ENCODE results near the gene TLL2. TPM values are rescaled to one million over a fixed set of nuclear protein-coding genes. Genes with fewer than 3 reads are reported as not detected.

The TLL2 gene
- total and polyA plus RNA-seq, 2 experiments from 2014 or later = 2.6 to 3.0 TPM

GRCh38 chr10:96482815-96483588 is 30.7 kb downstream of the TLL2 start:
- Histone ChIP-seq H3K4me3 (no peak overlapping the region), H3K4me1 (ENCODE audit: insufficient read depth) (no peaks in the 10 kb centered on the region), H3K9me2 (ENCODE audit: insufficient read depth) (no peaks in the 10 kb centered on the region; the same call in 1 of the 2 replicates), H3K36me3 (ENCODE audit: insufficient read depth) (no peaks in the 10 kb centered on the region), H2AFZ (no peak overlapping the region), H3K27ac (ENCODE audit: low read depth) (no peak overlapping the region), H3F3A (replicated peaks; ENCODE audit: low read depth) (no peaks in the 10 kb centered on the region), H3K4me2 (no peak overlapping the region), H3K27me3 (ENCODE audit: insufficient read depth) (no peaks in the 10 kb centered on the region), H4K20me1 (replicated peaks; ENCODE audit: insufficient read depth) (no peaks in the 10 kb centered on the region), H3K79me2 (replicated peaks; ENCODE audit: insufficient read depth) (no peaks in the 10 kb centered on the region)
- peaks cover 9% of the 10 kb centered on the region for H3K27me3 Mint-ChIP-seq (ENCODE audit: insufficient read depth, low read depth, poor library complexity)
- H3K9me3 Mint-ChIP-seq = no peaks in the 10 kb centered on the region
- no peaks in the 10 kb centered on the region for H3K36me3 Mint-ChIP-seq (ENCODE audit: low read depth)
- no peak overlapping the region for H3K4me3 Mint-ChIP-seq
- H3K27ac Mint-ChIP-seq = no peak overlapping the region
- TF ChIP-seq EZH2phosphoT487 (IDR thresholded peaks at IDR 0.05; ENCODE audit: unreplicated experiment) = no peak
- no peak for TF ChIP-seq NANOG (IDR thresholded peaks at IDR 0.05; ENCODE audit: borderline replicate concordance)
- no peak for TF ChIP-seq ZNF462 (CRISPR knock-in tag; IDR thresholded peaks at IDR 0.05)
- H3K4me1 Mint-ChIP-seq = peaks cover 3% of the 10 kb centered on the region; the same call in 1 of the 3 replicates
- no peak for DNase-seq (ENCODE audit: low spot score)
- no peak for ATAC-seq

- Histone ChIP-seq H4K20me1 (replicated peaks; ENCODE audit: insufficient read depth) (no peaks in the 10 kb centered on the region), H3K9me2 (ENCODE audit: insufficient read depth) (no peaks in the 10 kb centered on the region; the same call in 1 of the 2 replicates), H2AFZ (no peak overlapping the region), H3K4me1 (ENCODE audit: insufficient read depth) (no peaks in the 10 kb centered on the region), H3K79me2 (replicated peaks; ENCODE audit: insufficient read depth) (no peaks in the 10 kb centered on the region), H3K4me3 (no peak overlapping the region), H3K4me2 (no peak overlapping the region), H3K27me3 (ENCODE audit: insufficient read depth) (no peaks in the 10 kb centered on the region), H3K27ac (ENCODE audit: low read depth) (no peak overlapping the region), H3K36me3 (ENCODE audit: insufficient read depth) (no peaks in the 10 kb centered on the region), H3F3A (replicated peaks; ENCODE audit: low read depth) (no peaks in the 10 kb centered on the region)
- Mint-ChIP-seq H3K36me3 (ENCODE audit: low read depth) (peaks cover 3% of the 10 kb centered on the region; the same call in 1 of the 3 replicates), H3K27ac (no peak overlapping the region), H3K27me3 (ENCODE audit: insufficient read depth, low read depth, poor library complexity) (peaks cover 2% of the 10 kb centered on the region), H3K4me3 (no peak overlapping the region), H3K4me1 (peaks cover 7% of the 10 kb centered on the region; the same call in 2 of the 3 replicates), H3K9me3 (peaks cover 3% of the 10 kb centered on the region; the same call in 1 of the 3 replicates)
- ATAC-seq (no peak), DNase-seq (ENCODE audit: low spot score) (no peak)
- TF ChIP-seq JUNB (IDR thresholded peaks at IDR 0.05; ENCODE audit: unreplicated experiment) (no peak), REST (IDR thresholded peaks at IDR 0.05; ENCODE audit: unreplicated experiment) (no peak), EZH2phosphoT487 (IDR thresholded peaks at IDR 0.05; ENCODE audit: unreplicated experiment) (no peak), POLR2AphosphoS5 (IDR thresholded peaks at IDR 0.05; ENCODE audit: low read depth) (no peak), CTCF (conservative IDR thresholded peaks at IDR 0.05; ENCODE audit: low read depth in 2 of 2) (no peak), ETS1 (IDR thresholded peaks at IDR 0.05) (no peak)
Measured at GRCh38 chr10:96478355-96478754, 35.4 kb downstream of the TLL2 start.
